GM12865 (cell line): ENCODE measurements around the gene SLC2A9.

ENCODE experiments used
- DNase-seq: peaks from one replicate; pipeline ENCODE4 v3.0.0; 2010; ENCODE audit warnings: low read depth
- H3K4me3 ChIP-seq: 2 replicates; pipeline ENCODE4 v1.5.1; 2011; ENCODE audit warnings: mild to moderate bottlenecking, low read depth, low read length, control low read depth
- TF ChIP-seq, protein P1 (sequence below): IDR thresholded peaks from 2 replicates; pipeline ENCODE4 v1.5.1; 2011; ENCODE audit warnings: low read length, control low read depth, low read depth, inconsistent platforms; ENCODE audit not compliant: insufficient read depth; ENCODE audit errors: missing control alignments

SLC2A9 gene

DNA sequence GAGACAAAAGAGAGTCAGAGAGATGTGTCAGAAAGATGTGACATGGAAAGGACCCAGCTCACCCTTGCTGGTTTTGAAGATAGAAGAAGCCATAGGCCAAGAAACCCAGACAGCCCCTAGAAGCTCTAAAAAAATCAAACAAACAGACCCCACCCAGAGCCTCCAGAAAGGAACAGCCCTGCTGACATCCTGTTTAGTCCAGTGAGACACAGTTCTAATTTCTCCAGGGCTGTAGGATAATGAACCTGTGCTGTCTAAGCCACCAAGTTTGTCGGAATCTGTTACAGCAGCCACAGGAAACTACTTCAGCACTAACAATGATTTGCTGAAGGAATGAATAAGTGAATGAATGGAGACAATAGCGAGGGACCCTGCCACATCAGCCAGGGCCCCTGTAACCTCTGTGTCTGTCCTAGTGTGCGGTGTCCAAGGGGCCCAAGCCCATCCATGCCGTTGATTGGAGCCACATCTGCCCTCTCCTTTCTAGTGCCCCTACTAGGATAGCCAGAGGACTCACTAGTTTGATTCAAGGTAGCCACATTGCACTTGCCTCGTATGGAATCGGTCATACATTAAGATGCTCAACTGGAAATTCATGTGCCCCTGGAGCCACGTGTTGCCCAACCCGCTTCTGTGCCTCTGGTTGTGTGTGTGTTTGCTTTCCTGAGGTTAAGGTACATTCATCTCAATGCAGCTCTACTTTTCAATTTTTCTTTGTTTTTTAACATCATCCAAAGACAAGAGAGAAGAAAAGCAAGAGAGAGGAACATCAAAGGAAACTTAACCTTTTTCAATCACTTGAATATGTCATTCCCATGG is 32.5 kb upstream of the SLC2A9 start:
- H3K4me3 ChIP-seq = no peak overlapping the region
- no peak for DNase-seq
- TF ChIP-seq, protein P1, sequence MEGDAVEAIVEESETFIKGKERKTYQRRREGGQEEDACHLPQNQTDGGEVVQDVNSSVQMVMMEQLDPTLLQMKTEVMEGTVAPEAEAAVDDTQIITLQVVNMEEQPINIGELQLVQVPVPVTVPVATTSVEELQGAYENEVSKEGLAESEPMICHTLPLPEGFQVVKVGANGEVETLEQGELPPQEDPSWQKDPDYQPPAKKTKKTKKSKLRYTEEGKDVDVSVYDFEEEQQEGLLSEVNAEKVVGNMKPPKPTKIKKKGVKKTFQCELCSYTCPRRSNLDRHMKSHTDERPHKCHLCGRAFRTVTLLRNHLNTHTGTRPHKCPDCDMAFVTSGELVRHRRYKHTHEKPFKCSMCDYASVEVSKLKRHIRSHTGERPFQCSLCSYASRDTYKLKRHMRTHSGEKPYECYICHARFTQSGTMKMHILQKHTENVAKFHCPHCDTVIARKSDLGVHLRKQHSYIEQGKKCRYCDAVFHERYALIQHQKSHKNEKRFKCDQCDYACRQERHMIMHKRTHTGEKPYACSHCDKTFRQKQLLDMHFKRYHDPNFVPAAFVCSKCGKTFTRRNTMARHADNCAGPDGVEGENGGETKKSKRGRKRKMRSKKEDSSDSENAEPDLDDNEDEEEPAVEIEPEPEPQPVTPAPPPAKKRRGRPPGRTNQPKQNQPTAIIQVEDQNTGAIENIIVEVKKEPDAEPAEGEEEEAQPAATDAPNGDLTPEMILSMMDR = no peak

- no peak overlapping the region for H3K4me3 ChIP-seq
- TF ChIP-seq, protein P1 = no peak
- DNase-seq = no peak
Observed at GRCh38 chr4:10051517-10052135, 30.3 kb upstream of the SLC2A9 start.

DNA sequence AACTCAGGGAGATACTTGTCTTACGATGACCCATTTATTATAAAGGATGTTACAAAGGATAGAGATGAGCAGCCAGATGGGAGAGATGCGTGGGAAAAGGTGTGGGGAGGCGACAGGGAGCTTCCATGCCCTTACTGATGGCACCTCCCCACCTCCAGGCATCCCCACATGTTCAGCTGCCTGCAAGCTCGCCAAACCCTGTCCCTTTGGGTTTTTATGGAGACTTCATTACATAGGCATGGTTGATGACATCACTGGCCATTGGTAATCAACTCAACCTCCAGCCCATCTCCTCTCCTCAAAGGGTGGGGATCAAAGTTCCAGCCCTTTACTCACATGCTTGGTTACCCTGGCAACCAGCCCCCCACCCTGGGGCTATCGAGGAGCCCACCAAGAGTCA is 29.4 kb upstream of the SLC2A9 start:
- TF ChIP-seq, protein P1 = no peak
- no peak overlapping the region for H3K4me3 ChIP-seq
- no peak for DNase-seq

DNA sequence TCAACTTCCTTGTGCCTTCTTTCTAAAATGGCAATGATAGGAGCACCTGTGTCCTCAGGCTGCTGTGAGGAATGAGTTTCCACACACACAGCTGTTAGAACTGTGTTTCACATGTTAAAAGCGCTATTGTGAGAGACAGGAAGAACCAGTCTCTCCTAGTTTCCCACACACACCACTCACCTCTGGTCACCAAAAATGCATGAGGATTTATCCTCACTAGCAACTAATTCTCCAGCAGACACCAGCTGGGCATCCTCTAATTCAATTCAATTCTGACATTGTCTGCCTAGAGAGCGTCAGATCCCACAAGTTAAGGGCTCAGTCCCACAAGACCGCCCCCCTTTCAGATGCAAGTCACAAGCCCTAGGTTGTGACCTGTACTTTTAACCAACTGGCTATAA is 29.0 kb upstream of the SLC2A9 start:
- no peak overlapping the region for H3K4me3 ChIP-seq
- no peak for DNase-seq
- TF ChIP-seq, protein P1 = no peak

DNA sequence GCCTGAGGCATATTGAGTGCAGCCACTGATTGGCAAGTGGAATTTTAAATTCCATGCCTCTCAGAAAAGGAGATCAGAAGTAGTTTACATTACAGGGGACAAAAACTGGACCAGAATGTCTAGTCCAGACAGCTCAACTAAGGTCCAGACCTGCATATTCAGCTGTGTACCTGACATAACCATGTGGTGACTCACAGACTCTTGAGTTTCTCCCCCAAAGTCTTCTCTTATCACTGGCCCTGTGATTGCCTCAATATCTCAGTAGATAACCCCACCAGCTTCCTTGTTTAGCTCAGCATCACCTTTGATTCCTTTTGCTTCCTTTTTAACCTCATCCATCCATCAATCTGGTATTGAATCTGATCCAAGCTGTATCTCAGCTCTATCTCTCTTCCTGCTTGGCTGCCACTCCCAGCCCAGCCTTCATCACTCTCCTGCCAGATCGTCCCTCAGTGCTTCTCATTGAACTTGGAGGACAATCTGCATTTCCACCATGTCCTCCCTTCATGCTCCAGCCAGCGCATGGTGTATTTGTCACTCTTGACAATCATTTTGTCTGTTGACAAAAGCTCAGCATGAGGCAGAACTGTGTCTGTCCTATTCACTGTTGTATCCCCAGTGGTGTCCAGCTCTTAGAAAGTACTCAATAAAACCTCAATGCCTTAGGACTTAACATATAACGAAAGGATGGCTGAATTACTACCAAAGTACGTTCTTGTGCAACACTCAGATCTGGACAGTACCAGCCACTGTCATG is 27.8 kb upstream of the SLC2A9 start:
- no peak for DNase-seq
- TF ChIP-seq, protein P1 = no peak
- no peak overlapping the region for H3K4me3 ChIP-seq

DNA sequence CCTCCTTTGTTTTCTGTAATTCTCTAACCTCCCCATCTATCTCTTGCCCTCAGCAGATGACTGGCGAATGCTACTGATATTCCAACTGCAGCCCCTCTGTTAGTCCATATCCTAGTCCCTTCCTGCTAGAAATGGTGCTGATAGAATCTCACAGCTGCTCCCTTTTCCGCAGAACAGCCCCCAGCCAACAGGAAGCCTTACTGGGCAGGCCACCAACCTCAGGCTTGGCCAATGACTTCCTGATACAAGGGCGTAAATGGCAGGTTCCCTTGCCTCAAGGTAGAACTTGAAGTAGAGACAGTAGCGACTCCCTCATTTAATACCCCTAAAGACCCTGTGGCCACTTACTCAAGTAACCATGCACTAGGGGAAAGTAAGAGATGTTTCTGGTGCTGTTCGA is 26.7 kb upstream of the SLC2A9 start:
- DNase-seq = no peak
- TF ChIP-seq, protein P1 = no peak

More for the DNA sequence above, 26.7 kb upstream of the SLC2A9 start:
- H3K4me3 ChIP-seq = no peak overlapping the region
